ENCODE measurements around the gene TPGS2.
"Not testable (repeated sequence)": the region's sequence is repeated elsewhere in the genome, so short reads cannot be mapped to it uniquely, and the experiment has no call there.

Gene TPGS2

GRCh38 chr18:36828630-36829361 lies at the start of gene TPGS2, which contains the start of gene KIAA1328:
TPGS2 (minus strand) TSS chr18:36829002; CDS start chr18:36828767, 235 bp downstream.
KIAA1328 (plus strand) TSS chr18:36829127; CDS start chr18:36829139, 12 bp downstream.
- DNase-seq (peak; percentile 82), ATAC-seq (replicated peaks) (peak; percentile 90)
- Mint-ChIP-seq H3K27me3 (no peaks in the 10 kb centered on the region), H3K36me3 (peaks cover 0 to 5% of the 10 kb centered on the region in 2 donors), H3K4me1 (peaks cover 19 to 38% of the 10 kb centered on the region in 2 donors), H3K9me3 (no peaks in the 10 kb centered on the region), H3K27ac (peak within 1 kb of the TSS; percentile 98), H3K4me3 (peak within 1 kb of the TSS; percentile 92 to 95)

GRCh38 chr18:36873826-36874225 lies 45.0 kb upstream of the TPGS2 start:
- DNase-seq; H3K4me3 Mint-ChIP-seq; H3K27ac Mint-ChIP-seq; ATAC-seq (replicated peaks); H3K27me3 Mint-ChIP-seq: not testable (repeated sequence)
- H3K4me1 Mint-ChIP-seq, result peaks cover 5 to 19% of the 10 kb centered on the region in 2 donors
- peaks cover 0 to 13% of the 10 kb centered on the region in 2 donors for H3K9me3 Mint-ChIP-seq
- H3K36me3 Mint-ChIP-seq, result peaks cover 37 to 62% of the 10 kb centered on the region in 2 donors

GRCh38 chr18:36872329-36872728 lies 43.5 kb upstream of the TPGS2 start:
- H3K4me3 Mint-ChIP-seq, result no peak overlapping the region
- no peak for ATAC-seq (replicated peaks)
- H3K27me3 Mint-ChIP-seq, result no peaks in the 10 kb centered on the region
- peaks cover 33 to 53% of the 10 kb centered on the region in 2 donors for H3K36me3 Mint-ChIP-seq
- H3K27ac Mint-ChIP-seq, result no peak overlapping the region
- peaks cover 0 to 12% of the 10 kb centered on the region in 2 donors for H3K9me3 Mint-ChIP-seq
- DNase-seq, result no peak
- H3K4me1 Mint-ChIP-seq, result peaks cover 5 to 19% of the 10 kb centered on the region in 2 donors

GRCh38 chr18:36871801-36872200 lies 43.0 kb upstream of the TPGS2 start:
- DNase-seq (no peak), ATAC-seq (replicated peaks) (no peak)
- Mint-ChIP-seq H3K36me3 (peaks cover 29 to 48% of the 10 kb centered on the region in 2 donors), H3K4me1 (peaks cover 5 to 19% of the 10 kb centered on the region in 2 donors), H3K4me3 (no peak overlapping the region), H3K27ac (no peak overlapping the region), H3K27me3 (no peaks in the 10 kb centered on the region), H3K9me3 (peaks cover 0 to 12% of the 10 kb centered on the region in 2 donors)

- no peak overlapping the region for H3K4me3 Mint-ChIP-seq
- H3K27me3 Mint-ChIP-seq, result no peaks in the 10 kb centered on the region
- peaks cover 26 to 32% of the 10 kb centered on the region in 2 donors for H3K36me3 Mint-ChIP-seq
- no peak overlapping the region for H3K27ac Mint-ChIP-seq
- H3K9me3 Mint-ChIP-seq, result no peaks in the 10 kb centered on the region
- ATAC-seq (replicated peaks) (no peak), DNase-seq (no peak)
- peaks cover 2 to 7% of the 10 kb centered on the region in 2 donors for H3K4me1 Mint-ChIP-seq
Measured at GRCh38 chr18:36867056-36867455, 38.3 kb upstream of the TPGS2 start.

- Mint-ChIP-seq H3K4me1 (no peaks in the 10 kb centered on the region), H3K4me3 (no peak overlapping the region), H3K27ac (no peak overlapping the region), H3K36me3 (peaks cover 22 to 29% of the 10 kb centered on the region in 2 donors), H3K9me3 (no peaks in the 10 kb centered on the region), H3K27me3 (no peaks in the 10 kb centered on the region)
- DNase-seq (no peak), ATAC-seq (replicated peaks) (no peak)
Measured at GRCh38 chr18:36862182-36862581, 33.4 kb upstream of the TPGS2 start.

- DNase-seq (no peak), ATAC-seq (replicated peaks) (no peak)
- H3K9me3 Mint-ChIP-seq, result peaks cover 0 to 6% of the 10 kb centered on the region in 2 donors
- H3K27me3 Mint-ChIP-seq, result no peaks in the 10 kb centered on the region
- H3K4me1 Mint-ChIP-seq, result no peaks in the 10 kb centered on the region
- H3K36me3 Mint-ChIP-seq, result peaks cover 21 to 41% of the 10 kb centered on the region in 2 donors
- no peak overlapping the region for H3K4me3 Mint-ChIP-seq
- no peak overlapping the region for H3K27ac Mint-ChIP-seq
Measured at GRCh38 chr18:36856815-36857214, 28.0 kb upstream of the TPGS2 start.

- Mint-ChIP-seq H3K4me3 (no peak overlapping the region), H3K36me3 (peaks cover 30 to 53% of the 10 kb centered on the region in 2 donors), H3K9me3 (peaks cover 0 to 9% of the 10 kb centered on the region in 2 donors), H3K27ac (no peak overlapping the region), H3K27me3 (no peaks in the 10 kb centered on the region), H3K4me1 (no peaks in the 10 kb centered on the region)
- no peak for DNase-seq
- no peak for ATAC-seq (replicated peaks)
Measured at GRCh38 chr18:36851202-36851590, 22.4 kb upstream of the TPGS2 start.

- H3K9me3 Mint-ChIP-seq, result peaks cover 0 to 9% of the 10 kb centered on the region in 2 donors
- ATAC-seq (replicated peaks), result no peak
- H3K4me3 Mint-ChIP-seq, result no peak overlapping the region
- DNase-seq, result no peak
- H3K4me1 Mint-ChIP-seq, result no peaks in the 10 kb centered on the region
- no peak overlapping the region for H3K27ac Mint-ChIP-seq
- no peaks in the 10 kb centered on the region for H3K27me3 Mint-ChIP-seq
- peaks cover 27 to 50% of the 10 kb centered on the region in 2 donors for H3K36me3 Mint-ChIP-seq
Measured at GRCh38 chr18:36850527-36851201, 21.9 kb upstream of the TPGS2 start.

GRCh38 chr18:36849288-36850006 lies 20.6 kb upstream of the TPGS2 start:
- H3K9me3 Mint-ChIP-seq, result peaks cover 0 to 9% of the 10 kb centered on the region in 2 donors
- H3K27ac Mint-ChIP-seq, result no peak overlapping the region
- no peaks in the 10 kb centered on the region for H3K4me1 Mint-ChIP-seq
- H3K36me3 Mint-ChIP-seq, result peaks cover 27 to 47% of the 10 kb centered on the region in 2 donors
- DNase-seq, result no peak
- no peak for ATAC-seq (replicated peaks)
- no peak overlapping the region for H3K4me3 Mint-ChIP-seq
- no peaks in the 10 kb centered on the region for H3K27me3 Mint-ChIP-seq

GRCh38 chr18:36848609-36849008 lies 19.8 kb upstream of the TPGS2 start:
- Mint-ChIP-seq H3K27ac (no peak overlapping the region), H3K9me3 (peaks cover 0 to 9% of the 10 kb centered on the region in 2 donors), H3K4me1 (no peaks in the 10 kb centered on the region), H3K4me3 (no peak overlapping the region), H3K36me3 (peaks cover 23 to 41% of the 10 kb centered on the region in 2 donors), H3K27me3 (no peaks in the 10 kb centered on the region)
- no peak for ATAC-seq (replicated peaks)
- no peak for DNase-seq

GRCh38 chr18:36843784-36844183 lies 15.0 kb upstream of the TPGS2 start:
- Mint-ChIP-seq H3K27me3 (no peaks in the 10 kb centered on the region), H3K9me3 (no peaks in the 10 kb centered on the region), H3K4me1 (no peaks in the 10 kb centered on the region), H3K36me3 (peaks cover 21 to 28% of the 10 kb centered on the region in 2 donors), H3K27ac (no peak overlapping the region), H3K4me3 (no peak overlapping the region)
- ATAC-seq (replicated peaks) (no peak), DNase-seq (no peak)

- H3K36me3 Mint-ChIP-seq, result peaks cover 23 to 33% of the 10 kb centered on the region in 2 donors
- no peak overlapping the region for H3K27ac Mint-ChIP-seq
- H3K4me1 Mint-ChIP-seq, result no peaks in the 10 kb centered on the region
- no peaks in the 10 kb centered on the region for H3K9me3 Mint-ChIP-seq
- ATAC-seq (replicated peaks) (no peak), DNase-seq (no peak)
- H3K27me3 Mint-ChIP-seq, result no peaks in the 10 kb centered on the region
- no peak overlapping the region for H3K4me3 Mint-ChIP-seq
Measured at GRCh38 chr18:36843199-36843598, 14.4 kb upstream of the TPGS2 start.

GRCh38 chr18:36839835-36840234 lies 11.0 kb upstream of the TPGS2 start:
- Mint-ChIP-seq H3K4me3 (no peak overlapping the region), H3K4me1 (no peaks in the 10 kb centered on the region), H3K36me3 (peaks cover 25 to 38% of the 10 kb centered on the region in 2 donors), H3K27ac (no peak overlapping the region), H3K27me3 (no peaks in the 10 kb centered on the region), H3K9me3 (no peaks in the 10 kb centered on the region)
- no peak for DNase-seq
- no peak for ATAC-seq (replicated peaks)

Measured in stimulated activated naive B cell treated with anti-CD40 and anti-IgM and Interleukin-4, amounts not matched to agents 10 μg/mL and 1 μg/mL and 100 μg/mL, for 72 hours (primary cell).